GM18870 (cell line): ENCODE measurements around the gene TNN.

Source experiments
- ATAC-seq: cut with Tn5 transposase; IDR thresholded peaks from one replicate; pipeline ENCODE4 v1.9.1; 2021; ENCODE audit warnings: moderate library complexity; ENCODE audit not compliant: unreplicated experiment

TNN gene

GRCh38 chr1:175197531-175197930, 129.9 kb downstream of the TNN start:
- ATAC-seq = no peak
